HepG2 (cell line): ENCODE results near the gene DSG4.

ENCODE experiments used
- CTCF ChIP-seq: sonication (generic); formaldehyde crosslinking; IDR thresholded peaks from 2 replicates; pipeline ENCODE4 v1.5.0; 2020; ENCODE audit warnings: mild to moderate bottlenecking, missing genetic modification reagents, moderate library complexity
- ELF1 ChIP-seq: sonication (generic); formaldehyde crosslinking; IDR thresholded peaks from 2 replicates; pipeline ENCODE4 v1.4.0; 2020; ENCODE audit warnings: missing genetic modification reagents
- EP300 ChIP-seq, 3 experiments: sonication (generic) in 1 of 3; formaldehyde crosslinking in 1 of 3; IDR thresholded peaks; 2 replicates each; pipeline versions ENCODE4 v1.5.1 to v1.6.1; 2011 to 2020; ENCODE audit warnings: low read depth in 2 of 3, low read length in 2 of 3, borderline replicate concordance in 1 of 3, improper control_type of control experiment in 1 of 3, mild to moderate bottlenecking in 1 of 3, missing genetic modification reagents in 1 of 3, moderate library complexity in 1 of 3
- EZH2 ChIP-seq: conservative IDR thresholded peaks from 2 replicates; pipeline ENCODE4 v1.6.1; 2012; ENCODE audit warnings: mild to moderate bottlenecking, low read depth, low read length, moderate library complexity
- FOSL1 ChIP-seq: sonication (generic); formaldehyde crosslinking; IDR thresholded peaks from 2 replicates; pipeline ENCODE4 v1.9.0; 2021; ENCODE audit warnings: missing genetic modification reagents, borderline replicate concordance
- MEIS1 ChIP-seq: sonication (generic); formaldehyde crosslinking; IDR thresholded peaks from 2 replicates; pipeline ENCODE4 v1.9.0; 2021; ENCODE audit warnings: mild to moderate bottlenecking, missing genetic modification reagents, moderate library complexity, borderline replicate concordance
- POLR2A ChIP-seq, 2 experiments: IDR thresholded peaks; 2 replicates each; pipeline ENCODE4 v1.6.1; 2011; ENCODE audit warnings: low read depth in 2 of 2, low read length in 2 of 2, mild to moderate bottlenecking in 1 of 2, moderate library complexity in 1 of 2; ENCODE audit not compliant: insufficient read depth in 1 of 2
- ZNF138 ChIP-seq: sonication (generic); formaldehyde crosslinking; IDR thresholded peaks from 2 replicates; pipeline ENCODE4 v1.5.0; 2020; ENCODE audit warnings: mild to moderate bottlenecking, low read depth, missing genetic modification reagents
- ZNF274 ChIP-seq: sonication (generic); formaldehyde crosslinking; IDR thresholded peaks from 2 replicates; pipeline ENCODE4 v1.5.1; 2020; ENCODE audit warnings: mild to moderate bottlenecking, missing genetic modification reagents
- ZNF276 ChIP-seq: sonication (generic); formaldehyde crosslinking; IDR thresholded peaks from 2 replicates; pipeline ENCODE4 v1.4.0; 2020; ENCODE audit warnings: mild to moderate bottlenecking, low read depth, missing genetic modification reagents

GRCh38 chr18:31343454-31343853 is 33.1 kb upstream of the DSG4 start:
- TF ChIP-seq ZNF276: no peak
- no peak for TF ChIP-seq EZH2
- no peak for TF ChIP-seq CTCF (CRISPR knock-in tag)
- no peak for TF ChIP-seq MEIS1 (CRISPR knock-in tag)
- no peak for TF ChIP-seq EP300 (IDR thresholded peaks at IDR 0.05; ENCODE audit: low read depth in 2 of 2, low read length in 2 of 2)
- TF ChIP-seq EP300 (CRISPR knock-in tag; IDR thresholded peaks at IDR 0.05; ENCODE audit: borderline replicate concordance): no peak
- TF ChIP-seq ZNF138 (CRISPR knock-in tag): no peak
- TF ChIP-seq ZNF274 (CRISPR knock-in tag): no peak
- TF ChIP-seq POLR2A (IDR thresholded peaks at IDR 0.05; ENCODE audit: insufficient read depth in 1 of 2, low read depth in 2 of 2, low read length in 2 of 2): no peak
- no peak for TF ChIP-seq ELF1
- no peak for TF ChIP-seq FOSL1 (CRISPR knock-in tag)
